GM19099 (cell line): ENCODE measurements around the gene GNG7.

Experiments
- POLR2A ChIP-seq: IDR thresholded peaks from 3 replicates; pipeline ENCODE4 v1.6.1; 2011; ENCODE audit warnings: low read depth; ENCODE audit not compliant: insufficient read length; ENCODE audit errors: extremely low read depth

The GNG7 gene

GRCh38 chr19:2589441-2589840 is 113.1 kb downstream of the GNG7 start:
- TF ChIP-seq POLR2A = no peak

- TF ChIP-seq POLR2A = no peak
Observed at GRCh38 chr19:2588081-2588777, 114.3 kb downstream of the GNG7 start.

- no peak for TF ChIP-seq POLR2A
Observed at GRCh38 chr19:2587001-2587719, 115.3 kb downstream of the GNG7 start.

- no peak for TF ChIP-seq POLR2A
Observed at GRCh38 chr19:2586196-2586595, 116.3 kb downstream of the GNG7 start.

- no peak for TF ChIP-seq POLR2A
Observed at GRCh38 chr19:2584002-2584401, 118.5 kb downstream of the GNG7 start.

- TF ChIP-seq POLR2A = no peak
Observed at GRCh38 chr19:2582984-2583956, 119.2 kb downstream of the GNG7 start.

GRCh38 chr19:2579678-2580280 is 122.7 kb downstream of the GNG7 start:
- TF ChIP-seq POLR2A = no peak

GRCh38 chr19:2578901-2579677 is 123.4 kb downstream of the GNG7 start:
- no peak for TF ChIP-seq POLR2A

- TF ChIP-seq POLR2A = no peak
Observed at GRCh38 chr19:2578391-2578890, 124.1 kb downstream of the GNG7 start.

GRCh38 chr19:2577722-2578335 is 124.7 kb downstream of the GNG7 start:
- TF ChIP-seq POLR2A = no peak

- TF ChIP-seq POLR2A = no peak
Observed at GRCh38 chr19:2575734-2576481, 126.6 kb downstream of the GNG7 start.

- no peak for TF ChIP-seq POLR2A
Observed at GRCh38 chr19:2574971-2575630, 127.4 kb downstream of the GNG7 start.

GRCh38 chr19:2574478-2574931 is 128.0 kb downstream of the GNG7 start:
- no peak for TF ChIP-seq POLR2A

- no peak for TF ChIP-seq POLR2A
Observed at GRCh38 chr19:2573916-2574315, 128.6 kb downstream of the GNG7 start.
